Measurements from ENCODE around the gene SH3RF2.

Gene SH3RF2

GRCh38 chr5:145938776-145939539 lies 2.6 kb downstream of the SH3RF2 start:
- TF ChIP-seq TAF1 (IDR thresholded peaks at IDR 0.05; ENCODE audit: borderline replicate concordance, insufficient read depth, low read length) (no peak), REST (IDR thresholded peaks at IDR 0.05; ENCODE audit: insufficient read depth in 1 of 2, low read depth in 2 of 2, low read length in 2 of 2) (peak in 1 of 2 experiments; percentile 79; a peak in 2 of 4 replicates)

- TF ChIP-seq TAF1 (IDR thresholded peaks at IDR 0.05; ENCODE audit: borderline replicate concordance, insufficient read depth, low read length) (no peak), POLR2AphosphoS5 (IDR thresholded peaks at IDR 0.05; ENCODE audit: low read depth, low read length) (no peak), SIN3A (IDR thresholded peaks at IDR 0.05; ENCODE audit: borderline replicate concordance, insufficient read depth, low read length) (no peak), FOXP2 (optimal IDR thresholded peaks at IDR 0.05; ENCODE audit: borderline replicate concordance, extremely low read depth, extremely low read length, insufficient read depth) (no peak), REST (IDR thresholded peaks at IDR 0.05; ENCODE audit: insufficient read depth in 1 of 2, low read depth in 2 of 2, low read length in 2 of 2) (no peak)
These were observed 3.2 kb downstream of the SH3RF2 start for GRCh38 chr5:145939540-145940065.

GRCh38 chr5:145941096-145941447 lies 4.7 kb downstream of the SH3RF2 start:
- TF ChIP-seq REST (IDR thresholded peaks at IDR 0.05; ENCODE audit: insufficient read depth in 1 of 2, low read depth in 2 of 2, low read length in 2 of 2) (no peak), POLR2AphosphoS5 (IDR thresholded peaks at IDR 0.05; ENCODE audit: low read depth, low read length) (no peak), SIN3A (IDR thresholded peaks at IDR 0.05; ENCODE audit: borderline replicate concordance, insufficient read depth, low read length) (no peak), FOXP2 (optimal IDR thresholded peaks at IDR 0.05; ENCODE audit: borderline replicate concordance, extremely low read depth, extremely low read length, insufficient read depth) (no peak), TAF1 (IDR thresholded peaks at IDR 0.05; ENCODE audit: borderline replicate concordance, insufficient read depth, low read length) (no peak)

GRCh38 chr5:145941448-145942130 lies 5.2 kb downstream of the SH3RF2 start:
- no peak for TF ChIP-seq POLR2AphosphoS5 (IDR thresholded peaks at IDR 0.05; ENCODE audit: low read depth, low read length)
- no peak for TF ChIP-seq TAF1 (IDR thresholded peaks at IDR 0.05; ENCODE audit: borderline replicate concordance, insufficient read depth, low read length)
- no peak for TF ChIP-seq FOXP2 (optimal IDR thresholded peaks at IDR 0.05; ENCODE audit: borderline replicate concordance, extremely low read depth, extremely low read length, insufficient read depth)
- TF ChIP-seq REST (IDR thresholded peaks at IDR 0.05; ENCODE audit: insufficient read depth in 1 of 2, low read depth in 2 of 2, low read length in 2 of 2): no peak
- no peak for TF ChIP-seq SIN3A (IDR thresholded peaks at IDR 0.05; ENCODE audit: borderline replicate concordance, insufficient read depth, low read length)
